T follicular helper cell (primary cell): ENCODE measurements around the gene TSPAN9.
A peak's percentile ranks its signal among the peaks of the same experiment; 100 is the strongest.
"Not testable (repeated sequence)": the region's sequence is repeated elsewhere in the genome, so short reads cannot be mapped to it uniquely, and the experiment has no call there.

ENCODE experiments used
- DNase-seq: peaks from one replicate; pipeline ENCODE4 v3.0.0-alpha.2; 2020; ENCODE audit warnings: low read depth

The TSPAN9 gene

DNA sequence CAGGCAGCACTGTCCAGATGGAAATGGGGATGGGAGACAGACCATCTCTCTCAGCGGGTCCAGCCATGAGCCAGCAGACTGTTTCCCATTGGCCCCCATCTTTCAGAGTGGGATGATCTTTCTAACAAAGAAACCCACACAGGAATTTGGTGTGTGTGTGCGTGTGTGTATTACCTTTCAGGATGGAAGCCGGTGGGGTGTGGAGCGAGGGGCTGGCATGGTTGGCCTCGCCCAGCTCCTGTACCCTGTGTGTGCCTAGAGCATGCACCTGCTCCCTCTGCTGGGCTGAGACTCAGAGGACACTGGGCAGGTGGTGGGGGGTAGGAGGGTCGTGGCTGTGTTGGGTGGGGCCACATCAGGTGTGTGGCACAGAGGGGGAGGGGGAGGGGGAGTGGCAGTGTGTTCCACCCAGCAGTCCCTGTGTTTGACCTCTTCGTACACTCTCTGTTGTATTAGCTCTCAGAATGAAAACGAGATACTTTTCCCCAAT is 33.0 kb upstream of the TSPAN9 start:
- no peak for DNase-seq

DNA sequence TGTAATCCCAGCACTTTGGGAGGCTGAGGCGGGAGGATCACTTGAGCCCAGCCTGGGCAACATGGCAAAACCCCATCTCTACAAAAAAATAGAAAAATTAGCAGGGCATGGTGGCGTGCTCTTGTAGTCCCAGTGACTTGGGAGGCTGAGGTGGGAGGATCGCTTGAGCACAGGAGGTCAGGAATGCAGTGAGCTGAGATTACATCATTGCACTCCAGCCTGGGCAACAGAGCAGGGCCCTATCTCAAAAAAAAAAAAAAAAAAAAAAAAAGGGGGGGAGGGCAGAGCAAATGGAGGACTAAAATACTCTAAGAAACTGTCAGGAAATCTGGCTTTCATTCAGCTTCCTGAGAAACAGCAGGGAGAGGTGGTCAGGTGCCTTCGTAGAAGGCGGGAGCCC is 31.7 kb upstream of the TSPAN9 start:
- DNase-seq: no peak

DNA sequence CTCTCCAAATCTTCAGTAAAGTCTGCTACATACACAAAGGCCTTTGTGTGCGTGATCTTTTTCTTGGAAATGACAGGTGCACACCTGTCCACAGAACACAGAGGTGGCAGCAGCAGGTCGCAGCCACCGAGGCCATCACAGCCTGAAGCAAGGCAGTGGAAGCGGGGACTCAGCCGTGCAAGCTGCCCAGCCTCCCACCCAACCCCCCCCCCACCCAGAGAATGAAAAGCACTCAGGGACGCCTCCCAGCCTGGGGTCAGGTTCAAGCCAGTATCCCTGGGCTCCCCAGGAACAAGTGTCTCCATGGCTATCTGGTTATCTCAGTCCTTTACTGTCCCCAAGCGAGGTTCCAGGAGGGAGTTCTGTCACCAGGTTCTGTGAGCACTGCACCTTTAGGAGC is 31.2 kb upstream of the TSPAN9 start:
- DNase-seq: no peak

DNA sequence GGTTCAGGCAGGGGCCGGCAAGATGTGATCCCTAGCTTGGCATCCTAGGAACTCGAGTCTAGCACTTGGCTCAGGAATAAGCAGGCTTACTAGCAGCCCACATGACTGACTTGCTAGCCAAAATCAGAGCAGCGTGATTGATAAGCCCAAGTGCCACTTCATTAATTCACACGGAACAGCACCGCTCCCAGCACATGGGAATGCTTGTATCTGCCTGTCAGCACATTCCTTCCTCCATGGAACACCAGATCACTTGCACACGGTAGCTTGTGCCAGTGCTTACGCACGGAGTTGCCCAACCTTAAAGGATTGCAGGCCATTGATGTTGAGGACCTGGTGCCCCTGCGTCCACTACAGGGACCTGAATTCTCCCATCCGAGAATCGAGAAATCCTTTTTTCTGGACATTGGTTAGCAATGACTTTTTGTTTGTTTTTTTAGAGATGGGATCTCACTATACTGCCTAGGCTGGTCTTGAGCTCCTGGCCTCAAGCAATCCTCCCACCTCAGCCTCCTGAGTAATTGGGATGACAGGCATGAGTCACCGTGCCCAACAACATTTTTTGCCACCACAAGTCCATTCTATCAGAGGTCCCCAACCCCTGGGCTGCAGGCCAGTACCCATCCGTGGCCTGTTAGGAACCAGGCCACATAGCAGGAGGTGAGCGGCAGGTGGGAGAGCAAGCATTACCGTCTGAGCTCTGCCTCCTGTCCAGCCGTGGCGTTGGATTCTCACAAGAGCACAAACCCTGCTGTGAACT is 30.6 kb upstream of the TSPAN9 start:
- no peak for DNase-seq

DNA sequence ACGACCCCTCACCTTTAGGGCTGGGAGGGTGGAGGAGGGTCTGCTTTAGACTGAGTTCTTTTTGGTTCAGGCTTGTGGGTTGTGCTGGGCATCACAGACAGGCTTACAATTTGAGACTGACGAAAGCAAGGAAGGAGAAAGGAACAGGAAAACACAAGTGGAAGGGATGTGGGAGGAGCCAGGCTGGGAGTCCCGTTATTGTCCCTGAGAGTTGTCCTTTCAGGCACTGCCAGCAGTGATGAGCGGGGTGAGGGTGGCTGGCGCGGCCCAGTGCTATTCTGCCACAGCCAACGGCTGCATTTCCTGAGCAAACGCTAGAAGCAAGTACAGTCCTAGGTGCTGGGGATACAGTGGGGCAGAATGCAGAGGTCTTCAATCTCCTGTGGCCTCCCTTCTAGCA is 29.2 kb upstream of the TSPAN9 start:
- DNase-seq: no peak

DNA sequence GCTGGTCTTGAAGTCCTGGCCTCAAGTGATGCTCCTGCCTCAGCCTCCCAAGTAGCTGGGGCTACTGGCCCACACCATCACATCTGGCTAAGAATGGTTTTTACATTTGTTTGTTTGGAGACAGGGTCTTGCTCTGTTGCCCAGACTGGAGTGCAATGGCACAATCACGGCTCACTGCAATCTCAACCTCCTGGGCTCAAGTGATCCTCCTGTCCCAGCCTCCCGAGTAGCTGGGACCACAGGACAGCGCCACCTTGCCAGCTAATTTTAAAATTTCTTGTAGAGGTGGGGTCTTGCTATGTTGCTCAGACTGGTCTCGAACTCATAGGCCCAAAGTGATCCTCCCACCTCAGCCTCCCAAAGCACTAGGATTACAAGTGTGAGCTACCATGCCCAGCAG is 28.6 kb upstream of the TSPAN9 start:
- no peak for DNase-seq

DNA sequence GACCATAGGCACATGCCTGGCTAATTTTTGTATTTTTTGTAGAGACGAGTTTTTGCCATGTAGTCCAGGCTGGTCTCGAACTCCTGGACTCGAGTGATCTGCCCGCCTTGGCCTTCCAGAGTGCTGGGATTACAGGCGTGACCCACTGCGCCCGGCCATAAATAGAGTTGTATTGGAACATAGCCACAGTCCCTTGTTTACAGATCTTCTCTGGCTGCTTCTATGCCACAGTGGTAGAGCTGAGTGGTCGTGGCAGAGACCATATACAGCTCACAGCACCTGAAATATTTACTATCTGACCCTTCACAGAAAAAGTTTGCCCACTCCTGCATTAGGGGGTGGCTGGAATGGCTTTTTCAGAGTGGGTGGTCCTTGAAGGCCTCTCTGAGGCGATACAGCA is 28.0 kb upstream of the TSPAN9 start:
- DNase-seq: no peak

DNA sequence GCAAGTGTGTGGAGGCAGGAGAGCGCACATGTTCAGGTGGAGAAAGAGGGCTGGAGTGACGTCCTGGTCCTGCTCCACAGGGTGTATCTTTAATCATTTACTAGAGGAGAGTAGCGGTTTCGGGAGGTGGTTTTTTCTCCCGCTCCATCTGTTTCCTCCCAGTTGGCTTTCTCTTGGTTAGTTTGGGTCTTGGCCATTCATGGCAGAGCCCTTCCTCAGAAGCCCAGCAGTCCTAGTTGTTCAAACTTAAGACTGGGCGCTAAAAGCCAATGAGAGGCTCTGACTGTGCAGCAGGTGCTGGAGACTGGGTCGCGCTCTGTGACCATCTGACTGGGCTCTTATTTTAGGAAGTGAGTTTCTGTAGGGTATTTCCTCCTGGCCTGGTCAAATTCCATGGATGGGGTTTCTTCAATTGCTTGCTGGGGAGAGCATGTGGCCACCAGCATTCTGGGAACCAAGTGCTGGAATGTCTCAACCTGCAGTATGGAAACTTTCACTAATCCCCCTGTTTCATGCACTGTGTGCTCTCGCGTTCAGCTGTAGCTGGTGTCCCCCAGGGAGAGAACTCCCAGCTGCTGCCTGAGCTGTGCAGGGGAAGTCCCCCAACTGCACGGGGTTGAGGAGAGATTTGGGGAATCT is 27.4 kb upstream of the TSPAN9 start:
- DNase-seq: no peak

DNA sequence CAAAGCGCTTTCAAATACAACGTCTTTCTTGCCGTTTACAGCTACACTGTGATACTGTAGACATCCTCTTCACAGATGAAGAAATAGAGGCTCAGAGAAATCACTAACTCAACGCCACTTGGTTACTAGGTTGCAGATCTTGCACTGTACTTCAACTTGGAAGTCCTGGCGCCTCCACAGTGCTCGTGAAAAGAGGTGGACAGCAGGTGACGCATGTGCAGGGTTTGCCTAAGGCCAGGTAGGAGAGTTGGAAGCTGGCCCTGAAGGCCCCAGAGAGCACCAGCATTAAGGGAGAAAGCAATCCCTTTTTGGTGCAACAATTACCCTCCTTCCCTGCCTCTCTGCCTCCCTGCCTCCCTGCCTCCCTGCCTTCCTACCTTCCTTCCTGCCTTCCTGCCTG is 22.8 kb upstream of the TSPAN9 start:
- no peak for DNase-seq

DNA sequence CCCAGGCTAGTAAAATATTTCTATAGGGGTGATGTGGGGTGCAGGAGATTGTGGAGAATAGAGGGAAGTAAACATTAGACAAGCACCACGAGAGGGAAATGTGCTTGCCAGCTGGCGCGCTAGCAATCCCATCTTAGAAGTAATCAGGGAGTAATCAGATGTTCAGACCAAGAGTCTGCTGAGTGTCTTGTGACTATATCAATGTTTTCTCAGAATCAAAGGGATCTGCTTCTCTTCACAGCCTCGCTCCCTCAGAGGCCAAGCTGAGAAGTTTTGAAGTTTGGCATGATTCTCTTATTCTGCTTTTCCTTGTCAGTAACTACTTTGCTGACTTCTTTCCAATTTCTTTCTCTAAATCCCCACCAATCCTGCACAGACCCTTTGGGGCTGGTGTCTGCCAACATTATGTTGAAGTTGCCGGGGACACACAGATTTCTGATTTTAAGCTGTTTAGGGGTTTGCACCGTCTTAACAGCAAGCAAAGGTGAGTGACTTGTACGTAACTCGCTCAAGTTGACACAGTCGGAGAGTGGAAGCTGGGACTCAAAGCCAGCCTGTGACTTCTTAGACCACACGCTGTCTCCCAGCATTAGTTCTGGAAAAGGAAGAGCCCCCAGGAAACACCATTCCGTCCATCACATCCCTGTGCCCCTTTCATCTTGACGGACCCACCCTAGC is 22.0 kb upstream of the TSPAN9 start:
- no peak for DNase-seq

DNA sequence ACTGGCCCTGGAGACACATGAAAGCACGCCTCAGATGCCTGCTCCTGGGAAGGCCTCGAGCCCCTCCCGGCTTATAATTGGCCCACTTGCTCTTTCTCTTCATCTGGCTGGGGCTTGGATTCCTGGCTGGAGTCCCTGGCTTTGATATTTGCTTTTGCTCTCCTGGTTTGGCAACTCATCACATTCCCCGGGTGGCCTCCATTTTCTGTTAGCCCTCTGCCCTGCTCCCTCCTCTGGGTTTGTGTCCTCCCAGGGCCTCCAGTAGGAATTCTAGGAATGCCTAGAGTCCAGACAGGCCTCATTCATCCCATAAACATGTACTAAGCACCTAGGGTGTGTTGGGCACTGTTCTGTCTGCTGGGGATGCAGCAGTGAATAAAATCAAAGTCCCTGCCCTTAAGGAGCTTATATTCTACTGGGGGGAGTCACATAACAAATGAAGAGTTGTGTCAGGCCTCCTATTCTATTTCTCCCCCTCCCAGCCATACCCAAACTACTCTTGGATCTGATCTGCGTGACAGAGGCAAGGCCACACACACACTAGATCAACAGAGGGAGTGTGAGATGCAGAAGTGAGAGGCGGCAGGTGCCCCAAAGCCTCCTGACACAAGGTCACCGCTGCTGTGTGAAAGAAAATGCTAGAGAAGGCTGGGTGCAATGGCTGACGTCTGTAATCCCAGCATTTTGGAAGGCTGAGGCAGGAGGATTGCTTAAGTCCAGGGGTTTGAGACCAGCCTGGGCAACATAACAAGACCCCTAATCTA is 21.3 kb upstream of the TSPAN9 start:
- DNase-seq: no peak

DNA sequence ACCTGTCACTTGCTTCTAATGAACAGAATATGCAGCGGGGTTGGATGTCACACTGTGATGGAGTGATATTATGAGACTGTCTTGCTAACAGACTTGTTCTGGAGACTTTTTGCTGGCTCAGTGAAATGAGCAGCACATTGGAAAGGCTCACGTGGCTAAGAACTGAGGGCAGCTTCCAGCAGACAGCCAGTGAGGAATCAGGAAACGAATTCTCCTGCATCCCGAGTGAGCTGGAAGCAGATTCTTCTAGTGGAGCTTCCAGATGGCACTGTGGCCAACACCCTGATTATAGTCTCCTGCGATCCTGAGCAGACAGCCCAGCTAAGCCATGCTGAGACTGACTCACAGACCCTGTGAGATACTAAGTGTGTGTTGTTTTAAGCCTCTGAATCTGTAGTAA is 16.1 kb upstream of the TSPAN9 start:
- no peak for DNase-seq

DNA sequence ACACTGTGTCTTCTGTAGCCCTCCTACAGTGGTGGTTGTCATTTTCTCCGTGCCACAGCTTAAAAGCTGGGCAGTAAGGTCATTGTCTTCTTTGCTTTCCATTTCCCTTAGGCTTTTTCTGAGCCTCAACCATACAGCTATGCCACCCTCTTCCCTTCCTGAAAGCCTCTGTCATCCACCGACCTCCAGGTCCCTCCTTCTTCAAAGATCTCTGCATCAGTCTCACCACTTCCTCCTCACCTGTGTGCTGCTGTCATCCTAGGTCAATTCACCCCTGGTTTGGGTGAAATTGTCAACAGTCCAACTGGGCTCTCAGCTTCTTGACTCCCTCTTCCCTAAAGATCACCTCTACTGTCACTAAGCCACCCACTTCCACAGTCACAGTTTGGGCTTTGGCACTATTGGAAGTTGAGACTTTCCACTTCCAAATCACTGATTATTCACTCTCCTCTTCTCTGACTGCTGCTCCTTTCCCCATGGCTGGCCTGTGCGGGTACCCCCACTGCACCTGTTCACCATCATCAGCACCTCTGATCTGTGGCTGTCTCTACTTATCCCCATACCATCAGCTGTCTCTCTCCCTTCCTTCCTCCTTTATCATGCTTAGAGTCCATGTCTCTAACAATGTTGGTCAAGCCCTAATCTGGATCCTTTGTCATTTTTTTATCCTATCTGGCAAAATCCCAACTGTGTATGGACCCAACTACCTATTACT is 15.5 kb upstream of the TSPAN9 start:
- no peak for DNase-seq

DNA sequence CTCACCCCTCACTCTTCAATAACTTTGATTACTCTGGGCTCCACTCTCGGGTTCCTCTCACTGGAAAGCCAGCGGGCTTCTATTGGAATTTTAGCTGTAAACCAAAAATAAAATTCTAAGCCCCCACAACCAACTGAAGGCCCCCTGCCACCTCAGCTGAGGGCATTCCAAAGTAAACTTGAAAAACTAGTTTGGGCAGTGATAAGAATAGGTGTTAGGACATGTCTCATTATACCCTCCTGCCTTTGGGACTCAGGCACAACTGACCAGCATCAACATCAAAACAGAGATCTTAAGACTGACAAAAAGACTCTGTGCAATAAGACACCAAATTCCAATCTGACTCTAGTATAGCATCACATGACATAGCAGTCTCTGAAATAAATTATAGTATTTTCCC is 11.9 kb upstream of the TSPAN9 start:
- DNase-seq: no peak

DNA sequence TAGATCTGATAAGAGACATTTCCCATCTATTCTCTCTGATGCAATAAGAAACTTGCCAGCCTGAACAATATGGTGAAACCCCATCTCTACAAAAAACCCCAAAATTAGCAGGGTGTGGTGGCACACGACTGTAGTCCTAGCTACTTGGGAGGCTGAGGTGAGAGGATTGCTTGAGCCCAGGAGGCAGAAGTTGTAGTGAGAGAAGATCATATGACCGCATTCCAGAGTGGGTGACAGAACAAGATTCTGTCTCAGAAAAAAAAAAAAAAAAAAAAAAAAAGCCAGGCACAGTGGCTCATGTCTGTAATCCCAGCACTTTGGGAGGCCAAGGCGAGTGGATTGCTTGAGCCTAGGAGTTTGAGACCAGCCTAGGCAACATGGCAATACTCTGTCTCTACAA is 11.3 kb upstream of the TSPAN9 start:
- DNase-seq: not testable (repeated sequence)

DNA sequence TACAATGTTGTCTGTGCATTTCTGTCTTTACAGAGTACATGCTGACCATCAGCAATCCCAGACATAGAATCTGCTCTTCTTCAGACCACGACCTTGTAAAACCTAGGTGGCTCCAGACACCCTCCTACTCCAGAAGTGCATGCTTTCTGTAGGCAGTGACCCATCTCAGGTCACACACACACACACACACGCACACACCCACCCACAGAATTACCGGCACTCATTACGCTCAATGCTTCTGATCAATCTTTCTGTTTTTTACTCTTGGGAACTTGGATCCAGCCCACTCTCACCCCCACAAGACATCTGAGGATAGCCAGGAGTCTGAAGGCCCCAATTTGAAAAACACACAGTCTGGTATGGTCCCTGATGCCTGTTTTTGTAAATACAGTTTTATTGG is 7.5 kb upstream of the TSPAN9 start:
- no peak for DNase-seq

DNA sequence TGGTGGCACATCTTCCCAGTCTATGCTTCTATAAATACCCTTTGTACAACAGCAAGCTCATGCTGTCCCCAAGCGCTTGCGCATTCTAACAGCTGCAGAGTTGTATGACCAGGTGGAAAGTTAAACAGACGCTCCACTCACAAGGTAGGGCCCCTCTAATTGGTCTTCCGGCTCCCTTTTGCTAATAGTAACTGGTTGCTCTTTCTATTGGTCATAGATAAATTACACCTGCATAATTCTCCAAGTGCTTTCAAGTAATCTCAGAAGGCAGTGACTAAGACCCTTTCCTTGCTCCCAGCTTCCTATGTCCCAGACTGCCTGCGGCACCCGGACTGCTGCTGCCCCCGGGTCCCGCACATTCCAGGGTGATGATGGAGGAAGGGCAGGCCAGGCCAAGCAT is 6.1 kb upstream of the TSPAN9 start:
- no peak for DNase-seq

DNA sequence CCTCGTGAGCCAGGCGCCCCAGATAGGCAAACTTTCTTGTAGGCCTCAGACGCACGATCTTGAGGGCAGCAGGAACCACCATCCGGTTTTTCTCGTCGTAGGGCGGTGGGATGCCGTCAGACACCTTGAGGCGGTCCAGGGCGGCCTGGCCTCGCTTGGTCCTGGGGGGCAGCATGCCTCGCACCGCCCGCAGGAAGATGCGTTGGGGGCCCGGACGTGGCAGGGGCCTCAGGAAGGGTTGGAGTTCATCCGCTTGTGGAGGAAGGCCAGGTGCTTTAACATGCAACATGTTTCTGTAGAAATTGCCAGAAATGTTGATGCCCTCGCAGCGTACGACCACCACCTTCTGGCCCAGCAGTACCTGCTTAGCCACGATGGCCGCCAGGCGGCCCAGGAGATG is 5.5 kb upstream of the TSPAN9 start:
- DNase-seq: no peak

DNA sequence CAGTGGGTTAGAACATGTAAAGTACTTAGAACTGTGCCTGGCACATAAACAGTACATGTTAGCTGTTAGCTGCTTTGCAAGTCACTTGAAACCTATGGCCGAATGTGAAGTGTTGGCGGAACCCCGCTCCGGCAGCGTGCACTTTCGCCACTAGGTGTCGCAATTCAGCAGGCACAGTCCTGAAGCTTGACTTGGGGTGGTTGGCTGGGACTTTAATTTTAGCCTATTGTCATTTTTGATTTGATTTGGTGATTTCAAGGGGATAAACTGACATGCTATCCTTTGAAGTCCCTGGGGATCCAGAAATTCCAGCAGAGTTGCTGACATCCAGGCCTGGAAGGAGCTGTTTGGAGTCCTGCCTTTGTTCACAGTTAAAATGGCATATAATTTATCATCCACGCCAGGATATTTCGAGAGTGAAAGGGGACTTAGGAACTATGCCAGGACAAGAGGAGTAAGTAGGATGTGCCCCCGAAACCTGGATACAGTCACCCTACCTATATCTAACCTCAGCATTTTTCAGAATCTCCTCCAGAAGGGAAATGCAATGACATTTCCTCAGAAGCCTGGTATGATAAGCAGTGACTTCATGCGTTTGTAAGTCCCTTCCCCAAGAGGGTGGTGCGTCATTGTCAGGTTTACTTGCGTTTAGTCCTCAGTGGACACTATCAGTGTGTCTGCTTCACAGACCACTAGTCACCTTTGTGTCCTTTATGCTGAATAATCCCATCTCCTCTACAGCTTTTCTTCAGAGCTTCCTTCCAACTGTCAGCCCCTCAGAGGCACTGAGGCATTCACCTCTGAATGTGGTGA is 3.5 kb upstream of the TSPAN9 start:
- peak; percentile 69 for DNase-seq

DNA sequence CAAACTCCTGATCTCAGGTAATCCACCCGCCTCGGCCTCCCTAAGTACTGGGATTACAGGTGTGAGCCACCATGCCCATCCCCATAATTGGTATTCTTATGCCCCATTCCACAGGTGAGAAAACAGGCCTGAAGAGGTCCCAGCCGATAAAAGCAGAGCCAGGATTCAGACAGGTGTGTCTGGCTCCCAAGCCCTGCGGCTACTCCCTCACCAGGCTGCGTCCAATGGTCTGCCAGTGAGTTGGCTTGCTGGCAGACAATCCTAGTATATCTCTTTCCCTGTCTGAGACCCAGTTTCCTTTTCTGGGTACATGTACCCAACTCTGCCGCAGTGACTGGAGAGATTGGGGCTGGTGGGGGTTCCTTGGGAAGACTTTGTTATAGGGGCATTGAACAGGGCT is 1.9 kb upstream of the TSPAN9 start:
- no peak for DNase-seq

DNA sequence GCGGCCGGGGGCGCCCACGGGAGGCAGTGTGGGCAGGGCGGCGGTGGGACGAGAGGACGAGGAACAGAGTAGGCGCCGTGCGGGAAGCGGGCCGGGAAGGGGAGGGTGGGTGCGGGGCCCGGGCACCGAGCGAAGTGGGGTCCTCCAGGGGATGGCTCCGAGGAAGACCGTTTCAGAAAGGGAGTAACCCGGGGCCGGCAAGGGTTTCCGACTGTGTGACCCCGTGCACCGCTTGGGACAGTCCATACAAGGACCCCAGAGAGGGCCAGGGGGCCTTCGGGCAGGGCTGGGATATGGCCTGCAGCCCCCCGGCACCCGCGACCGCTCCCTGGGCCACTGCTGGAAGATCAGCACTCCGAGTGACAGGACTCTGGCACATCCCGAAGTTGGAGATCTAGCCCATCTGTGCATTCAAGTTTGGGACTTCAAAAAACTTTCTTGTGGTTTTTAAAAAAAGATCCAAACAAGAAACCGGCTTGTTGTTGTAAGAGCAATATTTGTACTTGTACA is 448 bp downstream of the TSPAN9 start:
- DNase-seq: no peak
